Loucy (cell line): ENCODE measurements around the gene ZNF385C.

Source experiments
- EZH2phosphoT487 ChIP-seq: fragments of 200-600 bp; IDR thresholded peaks from 2 replicates; pipeline ENCODE4 v1.6.1; 2018; ENCODE audit warnings: antibody characterized with exemption, mild to moderate bottlenecking, moderate library complexity, borderline replicate concordance
- TF ChIP-seq, protein P1 (sequence below): fragments of 200-600 bp; sonication (generic); conservative IDR thresholded peaks from 2 replicates; pipeline ENCODE4 v1.5.1; 2014; ENCODE audit warnings: mild to moderate bottlenecking, antibody characterized with exemption, low read length

DNA sequence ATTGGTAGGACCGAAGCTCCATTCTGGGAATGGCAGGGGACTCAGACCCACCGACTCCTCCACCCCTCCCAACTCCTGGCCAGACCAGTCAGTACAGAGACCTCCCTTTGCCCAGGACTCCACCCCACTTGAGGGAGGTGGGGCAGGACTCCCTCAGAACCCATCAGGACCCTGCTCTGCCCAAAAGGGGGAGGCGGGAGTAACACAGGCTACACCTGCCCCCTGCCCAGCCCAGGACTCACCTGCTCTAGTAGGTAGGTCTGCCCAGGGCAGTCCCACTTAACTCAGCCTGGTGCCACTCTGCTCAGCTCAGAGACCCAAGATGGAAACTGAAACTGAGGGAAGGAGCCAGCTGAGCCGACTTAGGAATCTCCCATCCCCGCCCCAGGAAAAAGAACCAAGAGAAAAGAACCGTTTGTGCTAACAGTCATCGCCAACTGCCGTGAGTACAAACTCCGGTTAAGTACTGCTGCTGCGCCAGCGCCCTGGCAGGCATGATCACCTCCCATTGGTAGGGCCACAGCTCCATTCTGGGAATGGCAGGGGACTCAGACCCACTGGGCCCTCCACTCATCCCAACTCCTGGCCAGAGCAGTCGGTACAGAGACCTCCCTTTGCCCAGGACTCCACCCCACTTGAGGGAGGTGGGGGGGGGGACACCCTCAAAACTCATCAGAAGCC is 13.7 kb upstream of the ZNF385C start:
- TF ChIP-seq, protein P1, sequence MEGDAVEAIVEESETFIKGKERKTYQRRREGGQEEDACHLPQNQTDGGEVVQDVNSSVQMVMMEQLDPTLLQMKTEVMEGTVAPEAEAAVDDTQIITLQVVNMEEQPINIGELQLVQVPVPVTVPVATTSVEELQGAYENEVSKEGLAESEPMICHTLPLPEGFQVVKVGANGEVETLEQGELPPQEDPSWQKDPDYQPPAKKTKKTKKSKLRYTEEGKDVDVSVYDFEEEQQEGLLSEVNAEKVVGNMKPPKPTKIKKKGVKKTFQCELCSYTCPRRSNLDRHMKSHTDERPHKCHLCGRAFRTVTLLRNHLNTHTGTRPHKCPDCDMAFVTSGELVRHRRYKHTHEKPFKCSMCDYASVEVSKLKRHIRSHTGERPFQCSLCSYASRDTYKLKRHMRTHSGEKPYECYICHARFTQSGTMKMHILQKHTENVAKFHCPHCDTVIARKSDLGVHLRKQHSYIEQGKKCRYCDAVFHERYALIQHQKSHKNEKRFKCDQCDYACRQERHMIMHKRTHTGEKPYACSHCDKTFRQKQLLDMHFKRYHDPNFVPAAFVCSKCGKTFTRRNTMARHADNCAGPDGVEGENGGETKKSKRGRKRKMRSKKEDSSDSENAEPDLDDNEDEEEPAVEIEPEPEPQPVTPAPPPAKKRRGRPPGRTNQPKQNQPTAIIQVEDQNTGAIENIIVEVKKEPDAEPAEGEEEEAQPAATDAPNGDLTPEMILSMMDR: no peak
- no peak for TF ChIP-seq EZH2phosphoT487
